IMR-90 (cell line): ENCODE data around the gene TDRD1. TPM values are rescaled to one million over a fixed set of nuclear protein-coding genes. Genes with fewer than 3 reads are reported as not detected.

Source experiments
- ATAC-seq: fragments of 200-7000 bp; cut with Tn5 transposase; 2 replicates; pipeline ENCODE4 v1.9.1; 2020; ENCODE audit warnings: low read depth, mild to moderate bottlenecking, moderate library complexity
- BruUV-seq: library from RNA; stranded (reverse); fragments of 400-500 nt; replicated peaks from 2 replicates; lab custom pipeline; 2021; lab: Mats Ljungman, UMichigan
- CTCF ChIA-PET: fragments of 300-600 bp; formaldehyde crosslinking; extraction: SDS; loops from one replicate; lab custom pipeline; 2021; ENCODE audit warnings: antibody characterized with exemption; lab: Yijun Ruan, JAX
- POLR2A ChIA-PET: fragments of 300-600 bp; sonication (Branson Sonifier 250); formaldehyde crosslinking; loops from one replicate; lab custom pipeline; 2022; ENCODE audit warnings: antibody characterized with exemption; ENCODE audit not compliant: unreplicated experiment; lab: Charles Lee
- DNase-seq: peaks from one replicate; pipeline ENCODE4 v3.0.0; 2013
- H2AFZ ChIP-seq: replicated peaks from 2 replicates; pipeline ENCODE3; 2013; ENCODE audit warnings: low read length, mild to moderate bottlenecking; ENCODE audit not compliant: poor library complexity
- H2AK5ac ChIP-seq: 2 replicates; pipeline ENCODE4 v1.6.1; 2013; ENCODE audit warnings: low read depth, low read length, inconsistent platforms
- H2AK9ac ChIP-seq: replicated peaks from 2 replicates; pipeline ENCODE3; 2013; ENCODE audit warnings: mild to moderate bottlenecking, low read depth, low read length, moderate library complexity; ENCODE audit not compliant: poor library complexity
- H2BK120ac ChIP-seq: 2 replicates; pipeline ENCODE4 v1.6.1; 2013; ENCODE audit warnings: low read depth, low read length, inconsistent platforms
- H2BK15ac ChIP-seq: 3 replicates; pipeline ENCODE4 v1.6.1; 2013; ENCODE audit warnings: low read depth, low read length, inconsistent platforms
- H2BK20ac ChIP-seq: 2 replicates; pipeline ENCODE4 v1.6.1; 2013; ENCODE audit warnings: low read depth, mild to moderate bottlenecking, inconsistent platforms, low read length, moderate library complexity
- H2BK5ac ChIP-seq: 2 replicates; pipeline ENCODE4 v1.6.1; 2013; ENCODE audit warnings: mild to moderate bottlenecking, low read depth, low read length, inconsistent platforms; ENCODE audit not compliant: poor library complexity, severe bottlenecking
- H3K14ac ChIP-seq: replicated peaks from 2 replicates; pipeline ENCODE4 v1.6.1; 2013; ENCODE audit warnings: low read depth, low read length, inconsistent platforms
- H3K18ac ChIP-seq: 2 replicates; pipeline ENCODE4 v1.6.1; 2013; ENCODE audit warnings: low read depth, low read length, control low read depth
- H3K23ac ChIP-seq: 2 replicates; pipeline ENCODE4 v1.6.1; 2013; ENCODE audit warnings: low read depth, low read length, inconsistent platforms
- H3K27ac ChIP-seq: 2 replicates; pipeline ENCODE4 v1.5.1; 2013; ENCODE audit warnings: mild to moderate bottlenecking, control low read depth, low read length; ENCODE audit not compliant: insufficient read depth
- H3K27me3 ChIP-seq: 2 replicates; pipeline ENCODE4 v1.6.1; 2013; ENCODE audit warnings: low read length; ENCODE audit not compliant: control insufficient read depth, insufficient read depth
- H3K36me3 ChIP-seq: 2 replicates; pipeline ENCODE4 v1.6.1; 2013; ENCODE audit warnings: low read length, mixed read lengths; ENCODE audit not compliant: control insufficient read depth, insufficient read depth
- H3K4ac ChIP-seq: 2 replicates; pipeline ENCODE4 v1.6.1; 2013; ENCODE audit warnings: low read depth, low read length, inconsistent platforms
- H3K4me1 ChIP-seq: 2 replicates; pipeline ENCODE4 v1.6.1; 2013; ENCODE audit warnings: low read length, mixed read lengths; ENCODE audit not compliant: control insufficient read depth, insufficient read depth
- H3K4me2 ChIP-seq: 2 replicates; pipeline ENCODE4 v1.6.1; 2013; ENCODE audit warnings: low read depth, mild to moderate bottlenecking, control low read depth, low read length, moderate library complexity
- H3K4me3 ChIP-seq: 2 replicates; pipeline ENCODE4 v1.5.1; 2013; ENCODE audit warnings: low read depth, mild to moderate bottlenecking, control low read depth, low read length, moderate library complexity; ENCODE audit not compliant: insufficient read depth
- H3K56ac ChIP-seq: 2 replicates; pipeline ENCODE4 v1.6.1; 2013; ENCODE audit warnings: low read length, inconsistent platforms; ENCODE audit not compliant: insufficient read depth; ENCODE audit errors: extremely low read depth
- H3K79me1 ChIP-seq, 2 experiments: 2 replicates each; pipeline ENCODE4 v1.6.1; 2013; ENCODE audit warnings: low read length in 2 of 2, inconsistent platforms in 1 of 2, low read depth in 1 of 2
- H3K9ac ChIP-seq: 2 replicates; pipeline ENCODE4 v1.6.1; 2013; ENCODE audit warnings: low read depth, low read length, control low read depth
- H3K9me1 ChIP-seq: 2 replicates; pipeline ENCODE4 v1.6.1; 2013; ENCODE audit warnings: low read length, inconsistent platforms; ENCODE audit not compliant: insufficient read depth
- H3K9me3 ChIP-seq: 2 replicates; pipeline ENCODE4 v1.6.1; 2013; ENCODE audit warnings: low read length; ENCODE audit not compliant: control insufficient read depth, insufficient read depth
- H4K20me1 ChIP-seq: 2 replicates; pipeline ENCODE4 v1.6.1; 2013; ENCODE audit warnings: low read length, inconsistent platforms; ENCODE audit not compliant: insufficient read depth
- H4K5ac ChIP-seq: 2 replicates; pipeline ENCODE4 v1.6.1; 2013; ENCODE audit warnings: mild to moderate bottlenecking, low read depth, low read length, control low read depth
- H4K8ac ChIP-seq, 2 experiments: 2 replicates each; pipeline ENCODE4 v1.6.1; 2013; ENCODE audit warnings: low read depth in 2 of 2, low read length in 2 of 2, control low read depth in 1 of 2, inconsistent platforms in 1 of 2
- H4K91ac ChIP-seq: 2 replicates; pipeline ENCODE4 v1.6.1; 2013; ENCODE audit warnings: low read depth, low read length, inconsistent platforms; ENCODE audit not compliant: insufficient read depth
- BHLHE40 ChIP-seq: fragments of 150-350 bp; IDR thresholded peaks from 2 replicates; pipeline ENCODE4 v1.6.1; 2016; ENCODE audit warnings: mild to moderate bottlenecking, low read depth, low read length
- CEBPB ChIP-seq: IDR thresholded peaks from 2 replicates; pipeline ENCODE4 v1.6.1; 2012; ENCODE audit warnings: low read depth, low read length, improper control_type of control experiment
- CHD1 ChIP-seq: IDR thresholded peaks from 2 replicates; pipeline ENCODE4 v1.6.1; 2012; ENCODE audit warnings: low read depth, low read length, improper control_type of control experiment
- FOS ChIP-seq: fragments of 150-350 bp; IDR thresholded peaks from 2 replicates; pipeline ENCODE4 v1.6.1; 2016; ENCODE audit warnings: low read depth, low read length
- MAFK ChIP-seq: IDR thresholded peaks from 2 replicates; pipeline ENCODE4 v1.6.1; 2012; ENCODE audit warnings: low read depth, low read length, improper control_type of control experiment
- MAZ ChIP-seq: IDR thresholded peaks from 2 replicates; pipeline ENCODE4 v1.6.1; 2012; ENCODE audit warnings: low read depth, mild to moderate bottlenecking, low read length, improper control_type of control experiment, moderate library complexity, borderline replicate concordance
- MXI1 ChIP-seq: IDR thresholded peaks from 2 replicates; pipeline ENCODE4 v1.6.1; 2012; ENCODE audit warnings: low read depth, mild to moderate bottlenecking, low read length, moderate library complexity, borderline replicate concordance
- NFE2L2 ChIP-seq: fragments of 150-350 bp; IDR thresholded peaks from 2 replicates; pipeline ENCODE4 v1.6.1; 2016; ENCODE audit warnings: low read depth, mild to moderate bottlenecking, low read length
- POLR2A ChIP-seq: IDR thresholded peaks from 2 replicates; pipeline ENCODE4 v1.6.1; 2012; ENCODE audit warnings: mild to moderate bottlenecking, low read depth, low read length
- RAD21 ChIP-seq: IDR thresholded peaks from 2 replicates; pipeline ENCODE4 v1.6.1; 2012; ENCODE audit warnings: low read length, improper control_type of control experiment
- RCOR1 ChIP-seq: IDR thresholded peaks from 2 replicates; pipeline ENCODE4 v1.6.1; 2012; ENCODE audit warnings: mild to moderate bottlenecking, low read length, improper control_type of control experiment; ENCODE audit not compliant: insufficient replicate concordance
- RFX5 ChIP-seq: IDR thresholded peaks from 2 replicates; pipeline ENCODE4 v1.8.0; 2012; ENCODE audit warnings: low read depth, mild to moderate bottlenecking, low read length, moderate library complexity
- SMC3 ChIP-seq: fragments of 150-350 bp; IDR thresholded peaks from 2 replicates; pipeline ENCODE4 v1.6.1; 2016; ENCODE audit warnings: low read depth, mild to moderate bottlenecking, antibody characterized with exemption, low read length, moderate library complexity
- WGBS, 2 experiments: methylation state at CpG; one replicate each; pipeline versions ENCODE4 v1.1.5 to v1.1.7; 2013; ENCODE audit warnings: missing lambda C conversion rate in 2 of 2; ENCODE audit not compliant: insufficient read length in 1 of 2; ENCODE audit errors: extremely low coverage in 2 of 2; 5-methylcytosine and 5-hydroxymethylcytosine counted together
- dilution Hi-C: fragments of 300-500 bp; cut with HindIII; formaldehyde crosslinking; loops from one replicate; pipeline ENCODE4 v1.14.3; 2018; ENCODE audit warnings: low sequenced_read_pairs; ENCODE audit not compliant: unreplicated experiment
- in situ Hi-C: fragments of 300-500 bp; cut with MboI; formaldehyde crosslinking; loops from 3 replicates; pipeline ENCODE4 v1.14.3; 2019; ENCODE audit warnings: low sequenced_read_pairs, inconsistent platforms, mixed read lengths
- intact Hi-C: fragments of 100-400 bp; cut with micrococcal nuclease; formaldehyde crosslinking; loops from 2 replicates; pipeline ENCODE4 v1.10.0; 2022
- polyA plus RNA-seq, 3 experiments: library from polyadenylated mRNA; depleted of rRNA; stranded (reverse); fragments of >200 nt; gene quantifications; 2 replicates each; pipeline ENCODE4 v1.2.3, GENCODE V29; 2012; ENCODE audit warnings: low replicate concordance in 1 of 3
- total RNA-seq: library from RNA; depleted of rRNA; stranded (reverse); fragments of >200 nt; gene quantifications from 2 replicates; pipeline ENCODE4 v1.2.3, GENCODE V29; 2012
- TF ChIP-seq, protein P1 (sequence below): fragments of 150-350 bp; IDR thresholded peaks from 2 replicates; pipeline ENCODE4 v1.6.1; 2017; ENCODE audit warnings: mild to moderate bottlenecking, antibody characterized with exemption, low read length, low read depth
- TF ChIP-seq, protein P2 (sequence below): fragments of 150-350 bp; IDR thresholded peaks from 2 replicates; pipeline ENCODE4 v1.6.1; 2016; ENCODE audit warnings: low read depth, mild to moderate bottlenecking, low read length, moderate library complexity, borderline replicate concordance
- TF ChIP-seq, protein P3 (sequence below): conservative IDR thresholded peaks from 2 replicates; pipeline ENCODE4 v1.5.1; 2012; ENCODE audit warnings: mild to moderate bottlenecking, low read depth, low read length, improper control_type of control experiment

TDRD1 gene
- total and polyA plus RNA-seq, 2 of the 4 experiments (the other 2 are of a cell fraction) = not detected

DNA sequence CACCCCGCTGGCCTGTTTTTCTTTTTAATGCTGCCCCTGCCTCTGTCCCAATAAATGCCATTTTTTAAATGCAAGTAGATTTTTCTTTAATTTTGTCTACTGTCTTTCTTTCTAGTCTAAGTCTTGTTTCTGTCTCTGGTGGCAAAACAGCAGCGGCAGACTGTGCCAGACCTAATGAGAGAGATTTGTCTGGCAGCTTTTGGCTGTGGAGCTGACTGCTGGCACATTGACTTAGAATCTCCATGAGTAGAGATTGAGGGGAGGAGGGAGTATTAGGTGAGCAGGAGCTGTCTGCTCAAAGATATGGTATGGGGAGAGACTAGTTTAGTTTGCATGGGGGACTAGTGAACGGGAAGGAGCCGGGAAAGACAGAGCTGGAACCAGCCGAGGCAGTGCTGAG is 72.9 kb downstream of the TDRD1 start:
- ATAC-seq = no peak
- CTCF ChIA-PET = no interaction called here
- no peak overlapping the region for H2BK20ac ChIP-seq

More for the DNA sequence above, 72.9 kb downstream of the TDRD1 start:
- H4K91ac ChIP-seq = no peak overlapping the region
- POLR2A ChIA-PET = no interaction called here
- no peak overlapping the region for H3K4ac ChIP-seq
- H3K56ac ChIP-seq = no peak overlapping the region
- H3K4me3 ChIP-seq = no peak overlapping the region
- no peak overlapping the region for H3K14ac ChIP-seq
- intact Hi-C loops = no loop called here
- H2BK120ac ChIP-seq = no peak overlapping the region
- H3K9me1 ChIP-seq = no peaks in the 10 kb centered on the region
- no peak for DNase-seq
- whole genome bisulfite sequencing, 2 experiments = 73% methylated on average over 2 of the region's 5 CpGs; no CpG with 5 or more reads in 1 of the 2 experiments
- no TSS peak for BruUV-seq
- H4K5ac ChIP-seq = no peak overlapping the region
- H2BK5ac ChIP-seq = no peak overlapping the region
- H2AK9ac ChIP-seq = no peak overlapping the region
- no peak overlapping the region for H3K4me2 ChIP-seq
- in situ Hi-C loops = no loop called here
- no peaks in the 10 kb centered on the region for H3K36me3 ChIP-seq
- H3K9me3 ChIP-seq = no peaks in the 10 kb centered on the region
- dilution Hi-C loops = no loop called here
- H3K4me1 ChIP-seq = no peaks in the 10 kb centered on the region
- H3K79me1 ChIP-seq = no peaks in the 10 kb centered on the region
- H2AFZ ChIP-seq = no peak overlapping the region
- no peak overlapping the region for H2BK15ac ChIP-seq
- no peak overlapping the region for H3K23ac ChIP-seq
- no peak overlapping the region for H4K8ac ChIP-seq
- no peak overlapping the region for H3K27ac ChIP-seq
- TF ChIP-seq MAFK (no peak), RCOR1 (no peak), MAZ (no peak), SMC3 (no peak), RFX5 (no peak), RAD21 (no peak), CHD1 (no peak), CEBPB (no peak), NFE2L2 (no peak), FOS (no peak), MXI1 (no peak), POLR2A (no peak), BHLHE40 (no peak)
- TF ChIP-seq, protein P1, sequence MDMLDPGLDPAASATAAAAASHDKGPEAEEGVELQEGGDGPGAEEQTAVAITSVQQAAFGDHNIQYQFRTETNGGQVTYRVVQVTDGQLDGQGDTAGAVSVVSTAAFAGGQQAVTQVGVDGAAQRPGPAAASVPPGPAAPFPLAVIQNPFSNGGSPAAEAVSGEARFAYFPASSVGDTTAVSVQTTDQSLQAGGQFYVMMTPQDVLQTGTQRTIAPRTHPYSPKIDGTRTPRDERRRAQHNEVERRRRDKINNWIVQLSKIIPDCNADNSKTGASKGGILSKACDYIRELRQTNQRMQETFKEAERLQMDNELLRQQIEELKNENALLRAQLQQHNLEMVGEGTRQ = no peak
- TF ChIP-seq, protein P2, sequence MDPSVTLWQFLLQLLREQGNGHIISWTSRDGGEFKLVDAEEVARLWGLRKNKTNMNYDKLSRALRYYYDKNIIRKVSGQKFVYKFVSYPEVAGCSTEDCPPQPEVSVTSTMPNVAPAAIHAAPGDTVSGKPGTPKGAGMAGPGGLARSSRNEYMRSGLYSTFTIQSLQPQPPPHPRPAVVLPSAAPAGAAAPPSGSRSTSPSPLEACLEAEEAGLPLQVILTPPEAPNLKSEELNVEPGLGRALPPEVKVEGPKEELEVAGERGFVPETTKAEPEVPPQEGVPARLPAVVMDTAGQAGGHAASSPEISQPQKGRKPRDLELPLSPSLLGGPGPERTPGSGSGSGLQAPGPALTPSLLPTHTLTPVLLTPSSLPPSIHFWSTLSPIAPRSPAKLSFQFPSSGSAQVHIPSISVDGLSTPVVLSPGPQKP = no peak
- TF ChIP-seq, protein P3, sequence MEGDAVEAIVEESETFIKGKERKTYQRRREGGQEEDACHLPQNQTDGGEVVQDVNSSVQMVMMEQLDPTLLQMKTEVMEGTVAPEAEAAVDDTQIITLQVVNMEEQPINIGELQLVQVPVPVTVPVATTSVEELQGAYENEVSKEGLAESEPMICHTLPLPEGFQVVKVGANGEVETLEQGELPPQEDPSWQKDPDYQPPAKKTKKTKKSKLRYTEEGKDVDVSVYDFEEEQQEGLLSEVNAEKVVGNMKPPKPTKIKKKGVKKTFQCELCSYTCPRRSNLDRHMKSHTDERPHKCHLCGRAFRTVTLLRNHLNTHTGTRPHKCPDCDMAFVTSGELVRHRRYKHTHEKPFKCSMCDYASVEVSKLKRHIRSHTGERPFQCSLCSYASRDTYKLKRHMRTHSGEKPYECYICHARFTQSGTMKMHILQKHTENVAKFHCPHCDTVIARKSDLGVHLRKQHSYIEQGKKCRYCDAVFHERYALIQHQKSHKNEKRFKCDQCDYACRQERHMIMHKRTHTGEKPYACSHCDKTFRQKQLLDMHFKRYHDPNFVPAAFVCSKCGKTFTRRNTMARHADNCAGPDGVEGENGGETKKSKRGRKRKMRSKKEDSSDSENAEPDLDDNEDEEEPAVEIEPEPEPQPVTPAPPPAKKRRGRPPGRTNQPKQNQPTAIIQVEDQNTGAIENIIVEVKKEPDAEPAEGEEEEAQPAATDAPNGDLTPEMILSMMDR = no peak
- peaks cover 14% of the 10 kb centered on the region for H3K27me3 ChIP-seq
- no peak overlapping the region for H3K9ac ChIP-seq
- H4K20me1 ChIP-seq = no peaks in the 10 kb centered on the region
- no peak overlapping the region for H3K18ac ChIP-seq
- no peak overlapping the region for H2AK5ac ChIP-seq
